Heart left ventricle (tissue), 13 donors: ENCODE measurements around the gene SEC14L5.

Experiments
- POLR2A ChIP-seq, 2 donors: fragments of 450-650 bp; IDR thresholded peaks; one replicate each; pipeline ENCODE4 v1.6.1; 2017; ENCODE audit warnings: antibody characterized with exemption in 2 of 2, mild to moderate bottlenecking in 2 of 2, moderate library complexity in 2 of 2
- TF ChIP-seq, protein P1 (sequence below), 12 donors: fragments of 200-600 bp; sonication (generic) in 4 of 12; IDR thresholded peaks; one replicate each; pipeline versions ENCODE4 v1.5.0 to v1.8.0; 2018 to 2022; ENCODE audit warnings: antibody characterized with exemption in 12 of 12, mild to moderate bottlenecking in 5 of 12
- donor health status: ischemic (EF 13 %, LVEDD 7.1; RV severe dilation, severe dysfunction).
- donor health status: DM: no; HTN: yes; CAD: no.
- donor health status: DM: no; HTN: no; CAD: no.
- donor health status: ischemic (EF 25% LVEDD 6.9; RV normal size, moderate dysfunction).
- donor health status: ischemic (EF 25% LVEDD 5.7; RV mildly dilated, moderate dysfunction).
- donor health status: ischemic (EF 35%, LVEDD 5.7; RV mildly dilated, moderate dysfunction).
- donor health status: nonischemic (EF 11% LVEDD 7.7; RV severe dilation, severe dysfunction).
- donor health status: DM: yes; HTN: yes; CAD: no.
- donor health status: PGD.
- donor health status: ischemic (EF 29% LVEDD 5.4; RV normal size, mild dysfunction).
- donor health status: nonischemic (EF 23%, LVEDD 6.1; RV moderate dilation, normal function).

DNA sequence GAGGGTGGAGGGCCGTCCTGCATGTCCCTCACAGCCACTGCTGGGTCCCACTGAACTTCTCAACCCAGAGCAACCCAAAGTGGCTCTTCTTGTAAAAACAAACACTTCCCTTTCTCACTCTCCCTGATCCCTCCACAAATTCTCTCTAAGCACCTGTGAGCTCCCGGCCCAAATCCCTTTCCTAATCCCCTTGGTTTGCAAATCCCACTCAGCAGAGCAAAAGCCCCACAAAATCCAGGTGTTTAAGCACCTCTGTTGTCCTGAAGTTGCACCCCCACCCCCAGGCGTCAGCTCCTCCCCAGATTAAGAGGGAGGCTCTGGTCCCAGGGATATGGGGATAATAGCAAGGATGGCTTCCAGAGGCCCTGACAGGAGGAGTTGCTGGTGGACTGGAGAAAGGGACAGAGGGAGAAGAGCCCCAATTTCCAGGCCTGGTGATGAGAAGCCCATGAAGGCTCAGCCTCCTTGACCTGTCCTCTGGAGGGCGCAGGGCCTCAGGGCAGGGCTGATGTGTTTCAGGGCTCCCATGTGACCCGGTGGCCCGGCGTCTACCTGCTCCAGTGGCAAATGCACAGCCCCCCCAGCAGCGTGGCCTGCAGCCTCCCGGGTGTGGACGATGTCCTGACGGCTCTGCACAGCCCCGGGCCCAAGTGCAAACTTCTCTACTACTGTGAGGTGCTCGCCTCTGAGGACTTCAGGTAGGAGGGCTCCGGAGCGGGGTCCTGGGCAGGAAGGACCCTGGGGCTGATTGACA lies 52.6 kb downstream of the SEC14L5 start:
- no peak for TF ChIP-seq POLR2A (IDR thresholded peaks at IDR 0.05)
- TF ChIP-seq, protein P1, sequence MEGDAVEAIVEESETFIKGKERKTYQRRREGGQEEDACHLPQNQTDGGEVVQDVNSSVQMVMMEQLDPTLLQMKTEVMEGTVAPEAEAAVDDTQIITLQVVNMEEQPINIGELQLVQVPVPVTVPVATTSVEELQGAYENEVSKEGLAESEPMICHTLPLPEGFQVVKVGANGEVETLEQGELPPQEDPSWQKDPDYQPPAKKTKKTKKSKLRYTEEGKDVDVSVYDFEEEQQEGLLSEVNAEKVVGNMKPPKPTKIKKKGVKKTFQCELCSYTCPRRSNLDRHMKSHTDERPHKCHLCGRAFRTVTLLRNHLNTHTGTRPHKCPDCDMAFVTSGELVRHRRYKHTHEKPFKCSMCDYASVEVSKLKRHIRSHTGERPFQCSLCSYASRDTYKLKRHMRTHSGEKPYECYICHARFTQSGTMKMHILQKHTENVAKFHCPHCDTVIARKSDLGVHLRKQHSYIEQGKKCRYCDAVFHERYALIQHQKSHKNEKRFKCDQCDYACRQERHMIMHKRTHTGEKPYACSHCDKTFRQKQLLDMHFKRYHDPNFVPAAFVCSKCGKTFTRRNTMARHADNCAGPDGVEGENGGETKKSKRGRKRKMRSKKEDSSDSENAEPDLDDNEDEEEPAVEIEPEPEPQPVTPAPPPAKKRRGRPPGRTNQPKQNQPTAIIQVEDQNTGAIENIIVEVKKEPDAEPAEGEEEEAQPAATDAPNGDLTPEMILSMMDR (IDR thresholded peaks at IDR 0.05), result no peak
